GM18508 (cell line): ENCODE data around the gene ANKRD35.
"Not testable (repeated sequence)": the region's sequence is repeated elsewhere in the genome, so short reads cannot be mapped to it uniquely, and the experiment has no call there.

Experiments used
- ATAC-seq: cut with Tn5 transposase; IDR thresholded peaks from one replicate; pipeline ENCODE4 v1.9.1; 2021; ENCODE audit warnings: moderate number of reproducible peaks; ENCODE audit not compliant: insufficient read depth, unreplicated experiment

ANKRD35 gene

DNA sequence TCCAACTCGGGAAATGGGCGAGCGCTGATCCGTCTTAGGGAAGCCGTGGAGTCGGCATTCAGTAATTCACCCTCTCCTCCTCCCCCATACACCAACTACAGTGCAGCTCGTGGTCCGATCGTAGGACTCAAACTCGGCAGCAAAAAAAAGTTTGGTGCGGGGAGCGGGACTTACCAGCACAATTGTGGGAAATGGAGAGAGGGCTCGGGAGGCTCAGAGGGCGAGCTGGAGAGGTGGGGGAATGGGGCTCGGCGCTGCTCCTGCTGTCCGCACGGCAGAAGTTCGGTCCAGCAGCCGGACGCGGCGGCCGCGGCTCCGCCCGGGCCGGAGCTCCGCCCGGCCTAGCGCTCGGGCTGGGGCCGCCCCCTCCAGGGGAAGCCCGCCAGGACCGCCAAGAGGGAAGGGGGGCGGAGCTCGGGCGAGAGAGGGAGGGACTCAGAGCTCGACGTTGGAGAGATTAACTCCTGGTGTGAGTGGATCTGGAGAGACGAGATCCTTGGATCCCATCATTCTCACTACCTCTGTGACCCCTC is 26.1 kb downstream of the ANKRD35 start:
- ATAC-seq, result peak; percentile 22

GRCh38 chr1:145858901-145859490 is 26.7 kb downstream of the ANKRD35 start, which contains the start of gene PIAS3:
TSS of gene PIAS3 (minus strand) at chr1:145859081. CDS start at chr1:145858990, 91 bp downstream.
- ATAC-seq, result peak; percentile 52

DNA sequence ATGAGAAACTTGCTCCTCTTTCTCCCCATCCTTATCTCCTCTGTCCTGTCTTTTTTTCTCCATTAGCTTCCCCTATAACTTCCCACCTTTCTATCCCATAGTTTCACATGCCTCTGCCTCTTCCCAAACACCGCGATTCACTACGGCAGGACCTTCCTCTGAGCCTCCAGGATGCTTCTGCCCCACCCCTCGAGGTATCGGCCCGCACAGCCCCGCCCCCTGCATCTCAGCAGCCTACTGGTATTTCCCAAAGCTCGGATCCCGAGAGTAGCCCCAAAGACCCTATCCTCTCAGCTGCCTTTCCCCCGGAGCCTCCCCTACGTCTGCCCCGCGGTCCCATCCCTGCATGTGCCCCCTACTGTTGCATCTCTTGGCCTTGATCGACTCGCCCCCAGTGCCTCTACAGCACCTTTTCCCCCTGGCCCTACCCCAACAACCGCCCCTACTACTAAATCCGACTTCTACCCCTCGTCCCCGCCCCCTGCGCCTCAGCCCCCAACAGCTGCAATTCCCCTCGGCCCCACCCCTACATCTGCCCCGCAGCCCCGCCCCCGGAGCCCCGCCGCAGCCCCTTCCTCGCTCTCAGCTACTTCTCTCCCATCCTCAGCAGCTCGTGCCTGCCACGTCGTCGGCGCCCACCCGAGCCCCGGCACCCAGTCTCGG is 27.3 kb downstream of the ANKRD35 start:
- ATAC-seq, result no peak

GRCh38 chr1:145857170-145857569 is 28.5 kb downstream of the ANKRD35 start:
- no peak for ATAC-seq

GRCh38 chr1:145855426-145855948 is 30.2 kb downstream of the ANKRD35 start:
- no peak for ATAC-seq

DNA sequence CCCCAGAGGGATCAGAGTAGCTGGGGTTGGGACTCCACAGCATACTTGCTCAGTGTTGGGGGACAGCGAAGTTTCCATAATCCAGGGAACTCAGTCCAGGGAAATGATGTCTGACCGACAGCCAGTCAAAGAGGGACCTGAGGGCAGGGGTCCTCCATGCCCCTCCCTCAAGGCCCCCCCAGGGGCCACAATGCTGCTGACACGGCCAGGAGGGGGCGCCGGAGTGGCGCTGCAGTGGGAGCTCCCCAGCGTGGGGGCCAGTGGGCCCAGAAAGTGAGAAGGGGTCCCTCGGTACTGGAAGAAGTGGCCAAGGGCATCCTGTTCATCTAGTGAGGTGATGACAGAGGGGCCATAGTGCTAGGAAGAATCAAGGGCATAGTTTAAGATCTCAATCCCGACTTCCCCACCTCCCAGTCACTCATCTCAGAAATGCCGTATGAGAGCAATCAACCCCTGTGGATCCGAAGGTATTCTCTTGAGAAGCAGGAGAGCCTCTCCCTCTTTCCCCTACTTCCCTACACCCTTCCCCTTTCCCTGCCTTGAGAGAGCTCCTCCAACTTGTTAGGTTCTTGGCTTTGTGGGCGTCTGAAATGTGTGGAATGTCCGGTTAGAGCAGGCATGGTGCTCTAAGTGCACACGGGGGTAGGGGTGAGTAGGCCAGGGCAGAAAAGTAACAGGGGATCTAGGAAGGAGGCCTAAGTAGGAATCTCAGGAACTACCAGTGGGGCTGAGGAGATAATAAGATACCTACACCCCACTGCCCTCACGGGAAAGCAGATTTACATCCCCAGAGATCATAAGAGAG is 36.1 kb downstream of the ANKRD35 start:
- no peak for ATAC-seq

- no peak for ATAC-seq
These were observed 37.8 kb downstream of the ANKRD35 start for GRCh38 chr1:145847827-145848226.

DNA sequence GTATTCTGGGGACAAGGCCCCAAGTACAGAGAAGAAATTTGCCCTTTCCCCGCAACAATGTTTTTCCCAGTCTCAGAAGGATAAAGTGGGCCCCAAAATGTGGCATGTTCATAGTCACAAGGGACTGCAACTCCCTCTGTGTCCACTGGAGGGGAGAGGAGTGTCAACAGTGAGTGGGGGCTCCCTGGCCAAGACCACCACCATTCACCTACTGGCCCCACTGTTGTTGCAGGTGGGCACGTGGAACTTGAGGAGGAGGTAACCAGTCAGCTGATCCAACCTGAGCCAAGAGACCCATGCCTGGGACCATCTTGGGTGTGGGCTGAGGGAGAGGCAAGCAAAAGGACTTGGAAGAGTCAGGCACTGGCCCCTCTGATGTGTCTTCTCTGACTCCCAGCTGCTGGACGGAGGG is 39.5 kb downstream of the ANKRD35 start:
- ATAC-seq, result no peak

DNA sequence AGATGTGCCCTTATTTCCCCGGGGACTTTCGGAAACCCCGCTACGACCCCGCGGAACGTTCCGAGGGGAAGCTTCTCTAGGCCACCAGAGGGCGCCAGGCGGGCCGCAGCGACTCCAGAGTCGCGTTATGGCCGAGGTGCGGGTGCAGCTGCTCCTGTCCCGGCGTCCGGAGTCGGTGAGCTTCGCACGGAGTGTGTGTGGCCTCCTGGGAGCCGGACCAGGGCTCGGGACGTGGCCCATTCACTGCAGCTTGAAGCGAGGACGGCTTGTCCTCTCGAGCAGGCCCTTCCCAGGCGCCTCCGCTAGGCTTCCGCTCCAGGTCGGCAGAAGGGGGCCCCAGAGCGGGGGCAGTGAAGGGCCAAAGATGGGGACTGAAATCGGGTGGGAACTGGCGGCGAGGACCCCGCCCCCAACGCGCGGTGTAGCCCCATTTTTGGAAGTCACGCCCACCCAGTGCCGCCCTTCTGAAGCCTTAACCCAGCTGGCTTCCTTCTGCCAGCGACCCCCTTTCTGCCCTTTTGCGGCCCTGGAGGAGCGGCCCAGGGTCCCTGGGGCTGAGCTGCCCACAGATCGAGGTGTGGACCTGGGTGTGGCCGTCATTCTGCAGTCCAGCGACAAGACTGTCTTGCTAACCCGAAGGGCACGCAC is 40.0 kb downstream of the ANKRD35 start, which contains the start of gene NUDT17:
NUDT17 (plus strand) TSS at position 117 of the 648 bp plus-strand sequence; CDS start at position 128, 11 bp downstream.
- peak; percentile 14 for ATAC-seq

GRCh38 chr1:145845144-145845513 is 40.5 kb downstream of the ANKRD35 start:
- ATAC-seq, result peak; percentile 74

GRCh38 chr1:145843031-145843430 is 42.6 kb downstream of the ANKRD35 start:
- no peak for ATAC-seq

DNA sequence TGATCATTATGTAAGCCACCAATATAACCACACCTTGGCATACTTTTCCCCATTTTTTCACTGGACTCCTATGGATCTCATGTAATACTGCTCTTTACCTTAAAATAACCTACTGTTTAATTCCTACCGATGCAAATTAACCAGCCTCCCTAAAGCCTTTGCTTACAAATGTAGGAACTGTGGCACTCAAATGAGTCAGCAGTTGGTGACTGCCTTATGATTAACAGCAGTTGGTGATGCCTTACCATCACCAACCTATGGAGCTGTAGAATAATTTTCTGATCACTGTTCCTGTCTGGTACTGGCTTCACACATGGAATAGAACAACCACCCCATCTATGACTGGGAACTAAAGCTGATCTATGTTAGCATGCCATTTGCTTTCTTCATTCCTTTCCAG is 48.0 kb downstream of the ANKRD35 start:
- ATAC-seq, result no peak

DNA sequence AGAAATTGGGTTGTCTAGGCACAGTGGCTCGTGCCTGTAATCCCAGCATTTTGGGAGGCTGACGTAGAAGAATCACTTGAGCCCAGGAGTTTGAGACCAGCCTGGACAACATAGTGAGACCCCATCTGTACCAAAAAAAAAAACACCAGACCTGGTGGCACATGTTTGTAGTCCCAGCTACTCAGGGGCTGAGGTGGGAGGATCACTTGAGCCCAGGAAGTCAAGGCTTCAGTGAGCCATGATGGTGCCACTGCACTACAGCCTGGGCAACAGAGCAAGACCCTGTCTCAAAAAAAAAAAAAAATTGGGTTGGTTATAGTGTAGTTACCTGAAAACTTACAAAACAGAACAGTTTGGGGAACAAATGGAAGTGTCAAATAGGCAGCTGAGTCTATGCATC is 54.9 kb downstream of the ANKRD35 start:
- not testable (repeated sequence) for ATAC-seq

DNA sequence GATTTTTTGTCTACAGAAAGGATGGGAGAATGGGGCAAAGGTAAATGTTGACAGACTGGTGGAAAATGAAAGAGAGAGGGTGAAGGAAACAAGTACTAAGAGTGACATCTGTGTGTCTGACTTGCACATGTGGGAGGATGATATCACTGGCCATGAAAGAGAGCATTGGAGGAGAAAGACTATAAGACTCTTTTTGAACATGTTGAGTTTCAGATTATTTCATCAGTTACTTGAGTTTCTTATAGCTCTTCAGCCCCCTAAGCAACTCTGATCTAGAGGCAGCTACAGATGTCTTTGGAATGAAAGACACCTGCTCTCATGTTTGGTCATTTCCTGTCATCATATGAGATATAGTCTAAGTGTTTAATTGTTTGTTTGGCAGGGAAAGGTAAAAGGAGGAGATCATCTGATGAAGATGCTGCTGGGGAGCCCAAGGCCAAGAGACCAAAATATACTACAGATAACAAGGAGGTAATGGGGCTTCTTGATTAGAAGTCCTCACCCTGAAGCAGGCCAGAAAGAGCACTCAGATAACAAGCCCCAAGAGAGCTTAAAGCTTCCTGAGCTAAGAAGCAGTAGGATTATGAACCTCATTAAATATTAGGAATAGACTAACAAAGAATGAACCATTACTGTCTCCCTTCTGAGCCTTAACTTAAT is 57.2 kb downstream of the ANKRD35 start:
- no peak for ATAC-seq

DNA sequence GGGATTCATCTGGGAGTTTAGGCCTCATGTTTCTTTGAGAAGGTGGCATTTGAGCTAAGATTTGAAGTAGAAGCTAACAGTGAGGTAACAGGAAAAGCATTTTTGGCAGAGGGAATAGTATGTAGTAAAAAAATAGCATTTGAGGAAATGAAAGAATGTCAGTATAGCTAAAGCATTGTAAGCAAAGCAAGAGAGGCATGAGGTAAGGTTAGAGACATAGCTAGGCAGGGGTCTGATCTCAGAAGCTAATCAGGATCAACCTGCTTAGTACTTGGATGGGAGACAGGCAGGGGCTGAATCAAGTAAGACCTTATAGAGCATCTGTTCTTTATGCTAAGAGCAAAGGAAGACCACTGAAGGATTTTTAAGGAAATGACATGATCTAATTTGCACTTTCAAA is 57.7 kb downstream of the ANKRD35 start:
- no peak for ATAC-seq

DNA sequence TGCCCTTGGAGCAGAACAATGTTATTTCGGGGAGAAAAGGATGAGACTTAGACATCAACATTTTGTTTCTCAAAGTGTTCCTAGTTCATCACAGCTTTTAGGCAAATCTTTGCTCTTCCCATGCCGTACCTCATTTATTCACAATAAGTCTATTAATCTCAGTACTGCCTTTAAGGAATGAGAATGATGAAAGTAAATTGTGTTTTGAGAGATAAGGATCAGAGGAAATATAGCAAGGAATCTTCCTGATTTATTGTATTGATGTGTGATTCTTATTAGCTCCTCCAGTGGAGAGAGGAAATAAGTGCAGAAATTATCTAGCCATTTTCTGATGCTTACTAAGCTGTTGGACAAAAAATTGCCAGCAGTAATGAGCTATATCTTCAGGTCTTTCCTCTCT is 59.6 kb downstream of the ANKRD35 start:
- no peak for ATAC-seq

DNA sequence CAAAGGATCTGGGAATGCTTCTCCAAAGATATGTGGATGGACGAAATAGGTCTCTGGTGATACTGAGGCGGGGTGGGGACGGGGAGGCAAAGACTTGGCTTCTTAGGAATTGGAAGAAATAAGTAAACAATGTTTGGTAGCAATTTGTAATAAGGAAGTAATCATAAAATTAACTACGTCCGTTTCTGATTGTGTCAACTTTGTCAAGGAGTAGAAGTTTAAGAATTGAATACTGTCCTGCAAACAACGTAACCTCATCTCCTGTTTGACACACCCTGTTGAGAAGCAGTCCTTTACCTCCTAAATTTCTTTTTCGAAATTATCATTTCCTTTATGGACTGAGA is 61.2 kb downstream of the ANKRD35 start:
- ATAC-seq, result no peak

- ATAC-seq, result no peak
These were observed 61.8 kb downstream of the ANKRD35 start, which contains the start of the genes POLR3C and RNF115 for GRCh38 chr1:145823565-145824498. TSS of gene POLR3C (plus strand) at chr1:145824200. CDS start at chr1:145825777, 1,577 bp downstream. TSS of gene RNF115 (minus strand) at chr1:145824095. CDS start at chr1:145823873, 222 bp downstream.
